GM12878 (cell line): Measurements from ENCODE around the gene OR10H2. TPM values are rescaled to one million over a fixed set of nuclear protein-coding genes. Genes with fewer than 3 reads are reported as not detected.

Experiments used
- ATAC-seq: fragments of 200-7000 bp; cut with Tn5 transposase; 3 replicates; pipeline ENCODE4 v1.9.1; 2020; ENCODE audit warnings: mild to moderate bottlenecking, moderate library complexity
- BruUV-seq: library from RNA; stranded (reverse); fragments of 400-500 nt; replicated peaks from 2 replicates; lab custom pipeline; 2021; lab: Mats Ljungman, UMichigan
- CTCF ChIA-PET: fragments of 300-600 bp; sonication (Branson Sonifier 250); formaldehyde crosslinking; extraction: SDS; loops from one replicate; lab custom pipeline; 2021; ENCODE audit warnings: inconsistent platforms; lab: Yijun Ruan, JAX
- POLR2A ChIA-PET: fragments of 350-600 bp; formaldehyde crosslinking; extraction: SDS; loops from one replicate; lab custom pipeline; 2021; ENCODE audit warnings: inconsistent platforms; lab: Charles Lee
- RAD21 ChIA-PET: fragments of 300-600 bp; sonication (Branson Sonifier 250); formaldehyde crosslinking; loops from one replicate; lab custom pipeline; 2023; ENCODE audit warnings: antibody characterized with exemption; ENCODE audit not compliant: unreplicated experiment; lab: Charles Lee
- SMC1A ChIA-PET: fragments of 300-600 bp; sonication (Branson Sonifier 250); formaldehyde crosslinking; loops from one replicate; lab custom pipeline; 2023; ENCODE audit not compliant: unreplicated experiment, uncharacterized antibody; lab: Charles Lee
- DNase-seq: peaks from one replicate; pipeline ENCODE4 v3.0.0-alpha.2; 2011; ENCODE audit warnings: low read depth, low spot score
- FAIRE-seq: peaks from 3 replicates; lab custom pipeline; 2011; peaks lifted over from hg19 to GRCh38; lab: Jason Lieb, UNC
- H2AFZ ChIP-seq: 2 replicates; pipeline ENCODE4 v1.6.0; 2011; ENCODE audit warnings: low read depth, low read length, control low read depth; ENCODE audit not compliant: control insufficient read depth
- H3K27ac ChIP-seq: 2 replicates; pipeline ENCODE4 v1.5.1; 2011; ENCODE audit warnings: control low read depth; ENCODE audit not compliant: control insufficient read depth, insufficient read depth
- H3K27me3 ChIP-seq, 2 experiments: replicated peaks in 1 of 2; 2 replicates each; pipeline versions ENCODE4 v1.6.0 to v1.6.1; 2011; ENCODE audit warnings: low read length in 1 of 2; ENCODE audit not compliant: control insufficient read depth in 2 of 2, insufficient read depth in 2 of 2
- H3K36me3 ChIP-seq, 2 experiments: 2 replicates each; pipeline ENCODE4 v1.5.1; 2011; ENCODE audit warnings: low read length in 1 of 2; ENCODE audit not compliant: control insufficient read depth in 2 of 2, insufficient read depth in 2 of 2
- H3K4me1 ChIP-seq: 2 replicates; pipeline ENCODE4 v1.6.1; 2011; ENCODE audit warnings: mild to moderate bottlenecking, low read length, moderate library complexity, mixed read lengths; ENCODE audit not compliant: control insufficient read depth, insufficient read depth
- H3K4me2 ChIP-seq: 2 replicates; pipeline ENCODE4 v1.6.0; 2011; ENCODE audit warnings: control low read depth; ENCODE audit not compliant: control insufficient read depth, insufficient read depth
- H3K4me3 ChIP-seq: fragments of 200-600 bp; sonication (generic); 2 replicates; pipeline ENCODE4 v1.5.1; 2016
- H3K79me2 ChIP-seq: 2 replicates; pipeline ENCODE4 v1.6.0; 2011; ENCODE audit warnings: low read length; ENCODE audit not compliant: control insufficient read depth, insufficient read depth
- H3K9ac ChIP-seq: 2 replicates; pipeline ENCODE4 v1.8.0; 2011; ENCODE audit warnings: low read length, control low read depth, mixed read lengths; ENCODE audit not compliant: control insufficient read depth, insufficient read depth
- H3K9me3 ChIP-seq: replicated peaks from 3 replicates; pipeline ENCODE4 v1.5.1; 2011; ENCODE audit warnings: mild to moderate bottlenecking, low read length; ENCODE audit not compliant: control insufficient read depth, insufficient read depth
- H4K20me1 ChIP-seq: 2 replicates; pipeline ENCODE4 v1.6.0; 2011; ENCODE audit not compliant: control insufficient read depth, insufficient read depth
- CTCF ChIP-seq, 3 experiments: IDR thresholded peaks in 2 of 3; conservative IDR thresholded peaks in 1 of 3; 2 replicates each; pipeline ENCODE4 v1.5.1; 2011; ENCODE audit warnings: low read depth in 3 of 3, low read length in 3 of 3, mild to moderate bottlenecking in 3 of 3, control low read depth in 2 of 3, moderate library complexity in 2 of 3, inconsistent platforms in 1 of 3, mixed read lengths in 1 of 3; ENCODE audit not compliant: control insufficient read depth in 2 of 3, insufficient read depth in 1 of 3; ENCODE audit errors: extremely low read depth in 1 of 3
- KLF5 ChIP-seq: fragments of 450-650 bp; IDR thresholded peaks from 2 replicates; pipeline ENCODE4 v1.6.1; 2014; ENCODE audit warnings: mild to moderate bottlenecking; ENCODE audit not compliant: partially characterized antibody
- PAX5 ChIP-seq: IDR thresholded peaks from 2 replicates; pipeline ENCODE4 v1.6.1; 2011; ENCODE audit warnings: low read depth, low read length, borderline replicate concordance
- SMARCA5 ChIP-seq: fragments of 450-650 bp; IDR thresholded peaks from 2 replicates; pipeline ENCODE4 v1.6.1; 2017; ENCODE audit warnings: mild to moderate bottlenecking
- STAT1 ChIP-seq: fragments of 450-650 bp; conservative IDR thresholded peaks from 2 replicates; pipeline ENCODE4 v1.6.1; 2014; ENCODE audit warnings: antibody characterized with exemption, mild to moderate bottlenecking
- ZBED1 ChIP-seq: IDR thresholded peaks from 2 replicates; pipeline ENCODE4 v1.6.1; 2016; ENCODE audit warnings: borderline replicate concordance
- ZBTB11 ChIP-seq: fragments of 450-650 bp; formaldehyde crosslinking; IDR thresholded peaks from 2 replicates; pipeline ENCODE4 v1.5.0; 2022; ENCODE audit warnings: mild to moderate bottlenecking, missing genetic modification characterization
- ZSCAN29 ChIP-seq: fragments of 450-650 bp; IDR thresholded peaks from 2 replicates; pipeline ENCODE4 v1.6.1; 2017; ENCODE audit warnings: mild to moderate bottlenecking, moderate library complexity
- WGBS: methylation state at CpG from one replicate; pipeline ENCODE4 v1.1.6; 2016; ENCODE audit warnings: low lambda C conversion rate; ENCODE audit not compliant: insufficient replicate concordance, insufficient coverage; ENCODE audit errors: missing lambda C conversion rate; 5-methylcytosine and 5-hydroxymethylcytosine counted together
- in situ Hi-C: fragments of 300-500 bp; cut with MboI; formaldehyde crosslinking; loops from 9 replicates; pipeline ENCODE4 v1.14.3; 2018; ENCODE audit warnings: mixed read lengths
- intact Hi-C: fragments of 100-400 bp; cut with micrococcal nuclease; formaldehyde crosslinking; loops from one replicate; pipeline ENCODE4 v1.14.2; 2022; ENCODE audit not compliant: unreplicated experiment
- polyA plus RNA-seq, 11 experiments: library from polyadenylated mRNA; depleted of rRNA in 4 of 11; unstranded in 6 of 11; stranded (reverse) in 5 of 11; fragments of >200 nt; fragmentation: Nextera tagmentation in 4 of 11; fragmentation: Illumina TruSeq in 1 of 11; extraction: Ambion mirVana in 4 of 11; extraction: Trizol in 1 of 11; gene quantifications; 1 replicate in 1 of 11; 2 replicates in 10 of 11; pipeline versions ENCODE4 v1.2.1 to v1.2.3, GENCODE V29; 2011 to 2016; ENCODE audit warnings: inconsistent platforms in 2 of 11, missing spikeins in 2 of 11, low read depth in 1 of 11
- total RNA-seq, 4 experiments: library from RNA; depleted of rRNA in 3 of 4; stranded (reverse); fragments of >200 nt in 3 of 4; fragmentation: Illumina TruSeq in 1 of 4; extraction: Trizol in 1 of 4; gene quantifications; 2 replicates each; pipeline versions ENCODE4 v1.2.1 to v1.2.3, GENCODE V29; 2013 to 2021
- TF ChIP-seq, protein P1 (sequence below): fragments of 450-650 bp; IDR thresholded peaks from 2 replicates; pipeline ENCODE4 v1.6.1; 2017; ENCODE audit warnings: borderline replicate concordance

Gene OR10H2
- total and polyA plus RNA-seq, 10 of the 15 experiments (the other 5 are each of a cell fraction or from before 2014, with no cell fraction given): not detected

DNA sequence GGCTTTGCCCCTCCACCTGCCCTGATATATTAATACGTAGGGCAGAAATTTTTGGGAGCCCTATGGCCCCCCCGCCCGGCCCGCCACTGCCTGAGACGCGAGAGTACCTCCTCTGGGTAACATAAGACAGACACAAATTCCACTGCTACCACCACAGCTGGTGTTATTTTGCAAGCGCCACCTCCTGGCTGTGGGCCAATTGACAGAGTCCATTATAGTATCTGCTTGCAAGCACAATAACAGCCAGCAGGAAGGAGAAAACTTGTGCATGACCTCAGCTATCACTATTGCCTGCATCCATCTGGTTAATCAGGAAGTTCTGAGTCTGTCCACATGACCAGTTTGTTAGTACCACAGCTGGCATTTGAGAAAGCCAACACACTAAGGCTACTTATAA lies 25.3 kb upstream of the OR10H2 start:
- no peak for DNase-seq
- in situ Hi-C loops (no loop called here), intact Hi-C loops (no loop called here)
- H3K27me3 ChIP-seq: no peaks in the 10 kb centered on the region
- H3K4me3 ChIP-seq: no peak overlapping the region
- H4K20me1 ChIP-seq: no peaks in the 10 kb centered on the region
- no peak for FAIRE-seq
- CTCF ChIA-PET: no interaction called here
- SMC1A ChIA-PET: no interaction called here
- no peak overlapping the region for H3K27ac ChIP-seq
- no peak overlapping the region for H2AFZ ChIP-seq
- H3K4me2 ChIP-seq: no peak overlapping the region
- H3K9me3 ChIP-seq: no peaks in the 10 kb centered on the region
- H3K9ac ChIP-seq: no peak overlapping the region
- RAD21 ChIA-PET: no interaction called here
- H3K4me1 ChIP-seq: no peaks in the 10 kb centered on the region
- H3K79me2 ChIP-seq: no peaks in the 10 kb centered on the region
- TF ChIP-seq CTCF (IDR thresholded peaks at IDR 0.05 in 2 of 3, conservative IDR thresholded peaks at IDR 0.05 in 1 of 3; ENCODE audit: control insufficient read depth in 2 of 3, extremely low read depth in 1 of 3, insufficient read depth in 1 of 3, low read depth in 3 of 3, low read length in 3 of 3) (peak in 1 of 3 experiments; percentile 14; a peak in 1 of 6 replicates), KLF5 (no peak)
- POLR2A ChIA-PET: no interaction called here
- no peaks in the 10 kb centered on the region for H3K36me3 ChIP-seq
- WGBS: 0% methylated on average over 7 of the region's 7 CpGs
- no TSS peak for BruUV-seq
- ATAC-seq: no peak

- no peak overlapping the region for H3K4me2 ChIP-seq
- no peak for ATAC-seq
- no peak for DNase-seq
- RAD21 ChIA-PET: interaction anchor here (0.6 kb wide), 1 partner anchor 16 kb away, joined by 3 read pairs; no protein-coding TSS in a partner anchor
- TF ChIP-seq ZBTB11 (CRISPR knock-in tag) (no peak), SMARCA5 (no peak), ZBED1 (no peak), ZSCAN29 (no peak), PAX5 (no peak), STAT1 (no peak)
- TF ChIP-seq, protein P1, sequence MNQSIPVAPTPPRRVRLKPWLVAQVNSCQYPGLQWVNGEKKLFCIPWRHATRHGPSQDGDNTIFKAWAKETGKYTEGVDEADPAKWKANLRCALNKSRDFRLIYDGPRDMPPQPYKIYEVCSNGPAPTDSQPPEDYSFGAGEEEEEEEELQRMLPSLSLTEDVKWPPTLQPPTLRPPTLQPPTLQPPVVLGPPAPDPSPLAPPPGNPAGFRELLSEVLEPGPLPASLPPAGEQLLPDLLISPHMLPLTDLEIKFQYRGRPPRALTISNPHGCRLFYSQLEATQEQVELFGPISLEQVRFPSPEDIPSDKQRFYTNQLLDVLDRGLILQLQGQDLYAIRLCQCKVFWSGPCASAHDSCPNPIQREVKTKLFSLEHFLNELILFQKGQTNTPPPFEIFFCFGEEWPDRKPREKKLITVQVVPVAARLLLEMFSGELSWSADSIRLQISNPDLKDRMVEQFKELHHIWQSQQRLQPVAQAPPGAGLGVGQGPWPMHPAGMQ: no peak
- SMC1A ChIA-PET: no interaction called here
- H3K27me3 ChIP-seq: no peaks in the 10 kb centered on the region
- H2AFZ ChIP-seq: no peak overlapping the region
- no peaks in the 10 kb centered on the region for H4K20me1 ChIP-seq
- no peaks in the 10 kb centered on the region for H3K36me3 ChIP-seq
- in situ Hi-C loops (no loop called here), intact Hi-C loops (no loop called here)
- H3K9me3 ChIP-seq: no peaks in the 10 kb centered on the region
- FAIRE-seq: no peak
- no peaks in the 10 kb centered on the region for H3K79me2 ChIP-seq
- no peak overlapping the region for H3K27ac ChIP-seq
- CTCF ChIA-PET: no interaction called here
- no TSS peak for BruUV-seq
- POLR2A ChIA-PET: no interaction called here
- no peaks in the 10 kb centered on the region for H3K4me1 ChIP-seq
- H3K4me3 ChIP-seq: no peak overlapping the region
- H3K9ac ChIP-seq: no peak overlapping the region
- WGBS: 1% methylated on average over 3 of the region's 3 CpGs
Measured at GRCh38 chr19:15714638-15715037, 13.2 kb upstream of the OR10H2 start.
